ENCODE measurements around the gene PSKH1.

Gene PSKH1

DNA sequence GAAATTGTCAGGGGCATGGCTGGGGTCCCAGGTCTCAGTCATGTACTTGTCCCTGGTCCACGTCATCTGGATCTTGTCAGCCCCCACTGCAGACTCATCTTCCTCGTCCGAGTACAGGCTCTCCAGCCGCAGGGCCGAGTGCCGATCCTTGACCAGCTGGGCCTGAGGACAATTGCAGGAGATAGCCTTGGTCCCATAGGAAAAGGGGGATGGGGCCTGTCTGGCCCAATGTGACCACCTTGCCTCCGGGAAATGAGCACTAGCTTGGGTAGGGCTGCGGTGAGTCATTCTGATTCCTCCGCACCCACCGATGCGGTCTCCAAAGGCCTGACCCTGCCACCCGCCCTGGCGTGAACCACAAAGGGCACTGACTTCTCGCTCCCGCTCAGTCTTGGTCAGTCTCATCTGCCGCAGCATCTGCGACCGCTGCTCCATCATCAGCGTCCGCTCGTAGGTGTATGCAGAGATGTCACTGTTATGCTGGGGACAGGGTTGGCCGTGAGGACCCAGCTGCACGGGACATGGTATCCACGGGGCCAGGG lies 52.4 kb downstream of the PSKH1 start:
- no peak overlapping the region for H3K4me3 ChIP-seq (ENCODE audit: low read depth, low read length)
- TF ChIP-seq, protein P1, sequence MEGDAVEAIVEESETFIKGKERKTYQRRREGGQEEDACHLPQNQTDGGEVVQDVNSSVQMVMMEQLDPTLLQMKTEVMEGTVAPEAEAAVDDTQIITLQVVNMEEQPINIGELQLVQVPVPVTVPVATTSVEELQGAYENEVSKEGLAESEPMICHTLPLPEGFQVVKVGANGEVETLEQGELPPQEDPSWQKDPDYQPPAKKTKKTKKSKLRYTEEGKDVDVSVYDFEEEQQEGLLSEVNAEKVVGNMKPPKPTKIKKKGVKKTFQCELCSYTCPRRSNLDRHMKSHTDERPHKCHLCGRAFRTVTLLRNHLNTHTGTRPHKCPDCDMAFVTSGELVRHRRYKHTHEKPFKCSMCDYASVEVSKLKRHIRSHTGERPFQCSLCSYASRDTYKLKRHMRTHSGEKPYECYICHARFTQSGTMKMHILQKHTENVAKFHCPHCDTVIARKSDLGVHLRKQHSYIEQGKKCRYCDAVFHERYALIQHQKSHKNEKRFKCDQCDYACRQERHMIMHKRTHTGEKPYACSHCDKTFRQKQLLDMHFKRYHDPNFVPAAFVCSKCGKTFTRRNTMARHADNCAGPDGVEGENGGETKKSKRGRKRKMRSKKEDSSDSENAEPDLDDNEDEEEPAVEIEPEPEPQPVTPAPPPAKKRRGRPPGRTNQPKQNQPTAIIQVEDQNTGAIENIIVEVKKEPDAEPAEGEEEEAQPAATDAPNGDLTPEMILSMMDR (IDR thresholded peaks at IDR 0.05; ENCODE audit: borderline replicate concordance, insufficient read depth, low read depth, low read length): no peak

DNA sequence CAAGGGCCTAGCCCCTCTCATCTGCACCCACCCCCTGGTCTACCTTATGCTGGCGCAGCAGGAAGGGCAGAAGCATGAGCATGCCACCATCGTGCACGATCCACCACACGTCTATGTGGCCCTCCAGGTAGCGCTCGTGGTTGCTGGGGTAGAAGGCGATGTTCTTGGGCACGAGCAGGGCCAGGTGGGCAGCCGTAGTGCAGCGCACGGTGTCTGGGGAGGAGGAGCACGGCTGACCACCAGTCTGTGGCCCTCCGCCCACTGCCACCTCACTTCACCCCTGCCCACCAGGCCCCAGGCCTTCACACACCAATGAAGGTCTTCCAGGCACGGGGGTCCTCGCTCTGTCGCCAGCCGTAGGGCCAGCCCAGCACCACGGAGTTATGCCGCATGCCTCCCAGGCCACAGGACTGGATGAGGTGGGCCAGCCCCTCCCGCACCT lies 53.1 kb downstream of the PSKH1 start:
- no peak overlapping the region for H3K4me3 ChIP-seq (ENCODE audit: low read depth, low read length)
- TF ChIP-seq, protein P1 (IDR thresholded peaks at IDR 0.05; ENCODE audit: borderline replicate concordance, insufficient read depth, low read depth, low read length): no peak

DNA sequence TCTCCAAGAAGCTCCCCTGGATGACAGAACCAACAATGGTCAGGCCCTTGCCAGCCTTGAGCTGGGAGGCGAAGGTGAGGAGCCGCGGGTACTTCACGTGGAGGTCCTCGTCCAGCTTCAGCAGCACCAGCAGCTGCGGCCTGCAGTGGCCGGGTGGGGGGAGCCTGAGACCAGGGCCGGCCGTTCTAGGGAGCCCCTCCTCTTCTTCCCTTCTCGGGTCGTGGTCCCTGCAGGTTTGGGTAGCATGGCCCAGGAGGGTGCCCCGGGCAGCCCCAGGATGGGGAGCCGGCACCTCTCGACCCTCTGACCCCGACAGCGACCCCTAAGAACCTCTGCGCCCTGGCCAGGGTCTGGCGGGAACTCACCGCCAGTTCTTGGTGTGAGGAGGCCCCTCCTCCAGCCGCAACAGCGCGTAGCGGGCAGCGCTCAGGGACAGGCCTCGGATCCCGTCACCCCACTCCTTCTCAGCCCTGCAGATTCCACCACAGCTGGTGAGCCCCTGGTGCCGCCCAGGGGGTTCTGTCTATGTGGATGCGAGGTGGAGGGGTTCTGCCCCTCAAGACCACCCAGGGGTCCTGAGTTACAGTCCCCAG lies 54.0 kb downstream of the PSKH1 start:
- TF ChIP-seq, protein P1 (IDR thresholded peaks at IDR 0.05; ENCODE audit: borderline replicate concordance, insufficient read depth, low read depth, low read length): no peak
- no peak overlapping the region for H3K4me3 ChIP-seq (ENCODE audit: low read depth, low read length)

DNA sequence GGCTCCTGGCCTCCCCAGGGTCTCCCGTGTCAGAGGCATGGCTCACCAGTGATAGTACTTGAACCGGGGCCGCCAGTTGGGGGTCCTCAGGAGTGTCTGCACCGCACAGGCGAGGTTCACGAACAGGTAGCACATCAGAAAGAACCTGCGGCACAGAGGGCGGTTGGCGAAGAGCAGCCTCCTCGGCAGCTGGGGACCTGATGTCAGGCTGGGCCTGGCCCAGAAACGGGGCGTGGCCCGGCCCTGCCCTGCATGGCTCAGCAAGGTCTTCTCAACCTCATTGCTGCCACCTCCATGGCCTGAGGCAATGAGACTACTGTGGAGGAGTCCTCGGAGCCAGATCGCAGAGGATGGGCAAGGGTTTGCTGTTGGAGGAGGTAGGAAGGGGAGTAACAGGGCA lies 55.0 kb downstream of the PSKH1 start:
- TF ChIP-seq, protein P1 (IDR thresholded peaks at IDR 0.05; ENCODE audit: borderline replicate concordance, insufficient read depth, low read depth, low read length): no peak

DNA sequence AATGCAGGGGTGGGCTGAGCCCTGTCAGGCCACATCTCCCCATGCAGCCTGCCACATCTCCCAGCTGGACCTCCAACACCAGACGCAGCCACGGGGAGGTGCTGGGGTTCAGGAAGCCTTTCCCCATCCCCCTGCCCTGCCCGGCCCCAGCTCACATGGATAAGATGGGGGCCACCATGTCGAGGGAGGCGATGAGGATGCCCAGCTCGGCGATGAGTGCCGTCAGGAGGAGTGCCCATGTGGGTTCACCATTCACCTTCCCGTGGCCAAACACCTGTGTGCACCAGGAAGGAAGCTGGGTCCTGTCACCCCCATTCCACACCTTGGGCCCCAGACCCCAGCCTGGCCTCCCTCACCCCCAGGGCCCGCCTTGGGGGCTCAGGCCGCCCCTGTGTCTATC lies 56.6 kb downstream of the PSKH1 start:
- H3K4me3 ChIP-seq (ENCODE audit: low read depth, low read length): no peak overlapping the region
- TF ChIP-seq, protein P1 (IDR thresholded peaks at IDR 0.05; ENCODE audit: borderline replicate concordance, insufficient read depth, low read depth, low read length): no peak

More for the DNA sequence above, 55.0 kb downstream of the PSKH1 start:
- H3K4me3 ChIP-seq (ENCODE audit: low read depth, low read length): no peak overlapping the region

DNA sequence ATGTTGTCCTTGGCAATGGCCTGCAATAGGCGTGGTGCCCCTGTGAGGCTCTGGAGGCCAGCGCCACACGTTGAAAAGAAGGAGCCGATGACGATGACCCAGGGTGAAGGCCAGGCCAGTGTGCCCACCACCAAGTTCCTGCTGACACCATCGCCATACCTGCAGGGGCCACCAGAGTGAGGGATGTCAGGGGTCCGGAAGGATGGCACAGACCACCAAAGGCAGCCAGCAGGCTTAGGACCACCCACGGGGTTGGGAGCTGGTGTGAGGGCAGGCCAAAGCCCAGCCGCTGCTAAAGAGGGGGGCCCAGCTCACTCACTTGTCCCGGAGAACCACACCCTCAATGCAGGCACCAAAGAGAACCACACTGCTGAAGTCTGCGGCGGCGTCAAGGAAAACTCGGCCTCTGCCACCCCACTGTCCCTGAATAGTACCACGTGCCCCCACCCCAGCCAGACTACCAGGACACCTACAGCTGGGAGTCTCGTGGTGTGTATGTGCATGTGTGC lies 57.3 kb downstream of the PSKH1 start:
- H3K4me3 ChIP-seq (ENCODE audit: low read depth, low read length): no peak overlapping the region
- TF ChIP-seq, protein P1 (IDR thresholded peaks at IDR 0.05; ENCODE audit: borderline replicate concordance, insufficient read depth, low read depth, low read length): no peak

DNA sequence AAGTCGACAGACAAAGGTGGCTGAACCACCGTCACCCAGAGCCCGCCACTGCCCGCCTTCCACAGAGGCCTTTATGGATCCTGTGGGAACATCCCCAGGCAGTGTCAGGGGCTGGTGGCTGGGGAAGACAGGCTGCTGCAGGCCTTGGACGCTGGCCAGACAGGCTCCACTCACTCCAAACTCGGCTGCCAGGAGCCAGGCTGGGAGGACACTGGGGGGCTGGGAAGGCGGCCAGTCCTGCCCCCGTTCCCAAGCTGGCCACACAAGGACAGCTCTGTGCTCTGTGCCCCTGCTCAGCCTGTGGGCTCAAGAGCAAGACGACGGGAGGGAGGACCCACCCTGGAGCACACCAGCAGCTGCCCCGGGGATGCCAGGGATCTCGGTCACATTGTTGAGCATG lies 58.4 kb downstream of the PSKH1 start:
- TF ChIP-seq, protein P1 (IDR thresholded peaks at IDR 0.05; ENCODE audit: borderline replicate concordance, insufficient read depth, low read depth, low read length): no peak
- no peak overlapping the region for H3K4me3 ChIP-seq (ENCODE audit: low read depth, low read length)
